OCI-LY1 (cell line): ENCODE data around the gene PKNOX2.

ENCODE experiments used
- H2AFZ ChIP-seq: fragments of 200-600 bp; sonication (generic), shearing (Covaris generic); 2 replicates; pipeline ENCODE4 v1.6.0; 2014; ENCODE audit warnings: antibody characterized with exemption, mild to moderate bottlenecking, low read length
- H3F3A ChIP-seq: fragments of 200-600 bp; sonication (generic), shearing (Covaris generic); 2 replicates; pipeline ENCODE4 v1.6.0; 2014; ENCODE audit warnings: mild to moderate bottlenecking, antibody characterized with exemption, low read length, moderate library complexity; ENCODE audit not compliant: insufficient read depth
- H3K27ac ChIP-seq: fragments of 200-600 bp; sonication (generic); 2 replicates; pipeline ENCODE4 v1.5.1; 2014; ENCODE audit warnings: low read length, mixed run types, mild to moderate bottlenecking, low read depth; ENCODE audit not compliant: poor library complexity, severe bottlenecking
- H3K27me3 ChIP-seq: fragments of 200-600 bp; sonication (generic); 2 replicates; pipeline ENCODE4 v1.6.0; 2014; ENCODE audit warnings: antibody characterized with exemption, mild to moderate bottlenecking, low read length, moderate library complexity; ENCODE audit not compliant: insufficient read depth
- H3K36me3 ChIP-seq: fragments of 200-600 bp; sonication (generic); 2 replicates; pipeline ENCODE4 v1.6.1; 2014; ENCODE audit warnings: mild to moderate bottlenecking, antibody characterized with exemption, low read length, moderate library complexity, mixed read lengths; ENCODE audit not compliant: insufficient read depth
- H3K4me1 ChIP-seq: fragments of 200-600 bp; sonication (generic); 2 replicates; pipeline ENCODE4 v1.5.1; 2014; ENCODE audit warnings: mild to moderate bottlenecking, low read length, moderate library complexity; ENCODE audit not compliant: insufficient read depth, severe bottlenecking
- H3K4me2 ChIP-seq: fragments of 200-600 bp; sonication (generic), shearing (Covaris generic); 2 replicates; pipeline ENCODE4 v1.6.1; 2014; ENCODE audit warnings: low read length
- H3K4me3 ChIP-seq: fragments of 200-600 bp; sonication (generic); 2 replicates; pipeline ENCODE4 v1.5.1; 2014; ENCODE audit warnings: low read length, low read depth, mild to moderate bottlenecking, mixed read lengths; ENCODE audit not compliant: poor library complexity, severe bottlenecking
- H3K79me2 ChIP-seq: fragments of 200-600 bp; shearing (Covaris generic); 2 replicates; pipeline ENCODE4 v1.6.1; 2016; ENCODE audit warnings: mixed run types, low read length, mixed read lengths; ENCODE audit not compliant: insufficient read depth
- H3K9ac ChIP-seq: fragments of 200-600 bp; sonication (generic), shearing (Covaris generic); 2 replicates; pipeline ENCODE4 v1.6.1; 2014; ENCODE audit warnings: mild to moderate bottlenecking, low read length, mixed read lengths
- H3K9me2 ChIP-seq: fragments of 200-600 bp; sonication (generic), shearing (Covaris generic); 2 replicates; pipeline ENCODE4 v1.6.1; 2014; ENCODE audit warnings: low read depth, mild to moderate bottlenecking, low read length, mixed read lengths
- H3K9me3 ChIP-seq: fragments of 200-600 bp; shearing (Covaris generic); 2 replicates; pipeline ENCODE4 v1.6.1; 2014; ENCODE audit warnings: low read length, mixed read lengths
- H4K20me1 ChIP-seq: fragments of 200-600 bp; sonication (generic), shearing (Covaris generic); 2 replicates; pipeline ENCODE4 v1.6.0; 2016; ENCODE audit warnings: mild to moderate bottlenecking, low read length; ENCODE audit not compliant: insufficient read depth
- EZH2 ChIP-seq: fragments of 200-600 bp; sonication (generic), shearing (Covaris generic); IDR thresholded peaks from 2 replicates; pipeline ENCODE4 v1.8.0; 2017; ENCODE audit warnings: borderline replicate concordance, mixed run types, mild to moderate bottlenecking, antibody characterized with exemption, low read length, moderate library complexity, mixed read lengths
- TF ChIP-seq, protein P1 (sequence below): fragments of 200-600 bp; sonication (generic), shearing (Covaris generic); IDR thresholded peaks from 2 replicates; pipeline ENCODE4 v1.5.1; 2017; ENCODE audit warnings: mild to moderate bottlenecking, antibody characterized with exemption, low read length, moderate library complexity, mixed read lengths

The PKNOX2 gene

DNA sequence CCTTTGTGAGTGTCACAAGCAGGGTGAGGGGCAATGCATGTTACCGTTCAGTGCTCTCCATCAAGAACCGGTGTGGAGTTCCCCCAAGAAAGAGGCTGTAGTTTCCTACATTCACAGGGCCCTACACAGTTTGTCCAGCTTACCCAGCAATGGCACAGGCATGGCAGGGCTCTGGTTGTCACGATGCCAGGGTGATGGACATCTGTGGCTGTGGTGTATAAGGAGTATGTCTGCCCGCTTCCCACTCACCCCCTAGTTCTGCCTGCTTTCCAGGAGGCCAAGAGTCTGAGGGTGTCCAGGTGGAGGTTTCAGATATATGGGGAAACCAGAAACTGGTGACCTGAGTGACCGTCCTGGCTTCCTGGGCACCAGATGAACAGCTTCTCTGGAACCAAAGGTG, 116.1 kb downstream of the PKNOX2 start:
- no peaks in the 10 kb centered on the region for H3K79me2 ChIP-seq
- no peak overlapping the region for H3K4me3 ChIP-seq
- H3K27me3 ChIP-seq: no peaks in the 10 kb centered on the region
- no peaks in the 10 kb centered on the region for H3K9me3 ChIP-seq
- H2AFZ ChIP-seq: no peak overlapping the region
- H3K36me3 ChIP-seq: no peaks in the 10 kb centered on the region
- no peaks in the 10 kb centered on the region for H3K4me1 ChIP-seq
- TF ChIP-seq, protein P1, sequence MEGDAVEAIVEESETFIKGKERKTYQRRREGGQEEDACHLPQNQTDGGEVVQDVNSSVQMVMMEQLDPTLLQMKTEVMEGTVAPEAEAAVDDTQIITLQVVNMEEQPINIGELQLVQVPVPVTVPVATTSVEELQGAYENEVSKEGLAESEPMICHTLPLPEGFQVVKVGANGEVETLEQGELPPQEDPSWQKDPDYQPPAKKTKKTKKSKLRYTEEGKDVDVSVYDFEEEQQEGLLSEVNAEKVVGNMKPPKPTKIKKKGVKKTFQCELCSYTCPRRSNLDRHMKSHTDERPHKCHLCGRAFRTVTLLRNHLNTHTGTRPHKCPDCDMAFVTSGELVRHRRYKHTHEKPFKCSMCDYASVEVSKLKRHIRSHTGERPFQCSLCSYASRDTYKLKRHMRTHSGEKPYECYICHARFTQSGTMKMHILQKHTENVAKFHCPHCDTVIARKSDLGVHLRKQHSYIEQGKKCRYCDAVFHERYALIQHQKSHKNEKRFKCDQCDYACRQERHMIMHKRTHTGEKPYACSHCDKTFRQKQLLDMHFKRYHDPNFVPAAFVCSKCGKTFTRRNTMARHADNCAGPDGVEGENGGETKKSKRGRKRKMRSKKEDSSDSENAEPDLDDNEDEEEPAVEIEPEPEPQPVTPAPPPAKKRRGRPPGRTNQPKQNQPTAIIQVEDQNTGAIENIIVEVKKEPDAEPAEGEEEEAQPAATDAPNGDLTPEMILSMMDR: no peak
- TF ChIP-seq EZH2: no peak
- no peaks in the 10 kb centered on the region for H4K20me1 ChIP-seq
- H3K9ac ChIP-seq: no peak overlapping the region
- no peaks in the 10 kb centered on the region for H3F3A ChIP-seq
- H3K4me2 ChIP-seq: no peak overlapping the region
- no peak overlapping the region for H3K27ac ChIP-seq
- no peaks in the 10 kb centered on the region for H3K9me2 ChIP-seq

DNA sequence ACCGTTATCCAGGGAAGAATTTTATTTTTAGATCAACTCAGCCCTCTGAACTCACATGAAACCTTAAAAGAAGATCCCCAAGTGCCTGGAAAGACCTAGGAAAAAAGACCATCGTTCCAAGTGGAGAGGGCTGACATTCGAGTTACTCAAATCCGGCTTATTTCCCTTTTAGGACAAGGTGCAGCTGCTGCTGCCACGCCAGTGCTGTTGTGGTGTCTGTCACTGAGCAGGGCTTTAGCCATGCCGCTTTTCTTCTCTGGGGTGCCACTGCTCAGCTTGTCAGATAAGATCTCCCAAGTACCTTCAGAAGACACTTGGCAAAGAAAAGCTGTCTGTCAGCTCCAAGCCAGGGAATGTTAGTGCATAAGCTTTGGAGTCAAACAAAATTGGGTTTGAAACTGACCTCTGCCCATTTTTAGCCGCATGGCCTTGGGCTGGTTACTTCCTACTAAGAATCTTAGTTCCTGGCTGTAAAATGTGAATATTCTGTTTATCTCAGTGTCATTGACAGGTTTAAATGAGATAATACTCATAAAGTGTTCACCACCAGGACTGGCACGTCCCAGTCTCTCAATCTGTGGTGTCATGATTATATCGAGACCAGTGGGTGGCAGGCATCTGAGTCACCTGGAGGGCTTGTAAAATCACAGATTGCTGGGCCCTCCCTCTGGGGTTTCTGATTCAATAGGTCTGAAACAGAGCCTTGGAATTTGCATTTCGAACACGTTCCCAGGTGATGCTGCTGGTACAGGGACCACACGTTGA, 117.5 kb downstream of the PKNOX2 start:
- H3K4me3 ChIP-seq: no peak overlapping the region
- H4K20me1 ChIP-seq: no peaks in the 10 kb centered on the region
- H3K4me1 ChIP-seq: no peaks in the 10 kb centered on the region
- no peaks in the 10 kb centered on the region for H3K9me3 ChIP-seq
- no peak for TF ChIP-seq EZH2
- TF ChIP-seq, protein P1: no peak
- H3K9ac ChIP-seq: no peak overlapping the region
- no peaks in the 10 kb centered on the region for H3F3A ChIP-seq
- H3K9me2 ChIP-seq: no peaks in the 10 kb centered on the region
- H3K27me3 ChIP-seq: no peaks in the 10 kb centered on the region
- H3K4me2 ChIP-seq: no peak overlapping the region
- no peaks in the 10 kb centered on the region for H3K79me2 ChIP-seq
- no peak overlapping the region for H2AFZ ChIP-seq
- H3K27ac ChIP-seq: no peak overlapping the region
- H3K36me3 ChIP-seq: no peaks in the 10 kb centered on the region

- no peaks in the 10 kb centered on the region for H3K27me3 ChIP-seq
These were observed 118.0 kb downstream of the PKNOX2 start for GRCh38 chr11:125282596-125282914.

More at GRCh38 chr11:125282596-125282914, 118.0 kb downstream of the PKNOX2 start:
- Histone ChIP-seq H3K9me3 (no peaks in the 10 kb centered on the region), H2AFZ (no peak overlapping the region), H3K27ac (no peak overlapping the region), H3K36me3 (no peaks in the 10 kb centered on the region), H3F3A (no peaks in the 10 kb centered on the region), H3K4me3 (no peak overlapping the region), H4K20me1 (no peaks in the 10 kb centered on the region), H3K4me1 (no peaks in the 10 kb centered on the region), H3K9ac (no peak overlapping the region), H3K9me2 (no peaks in the 10 kb centered on the region), H3K4me2 (no peak overlapping the region), H3K79me2 (no peaks in the 10 kb centered on the region)
- no peak for TF ChIP-seq EZH2
